ENCODE measurements around the gene FOSL1. TPM values are rescaled to one million over a fixed set of nuclear protein-coding genes. Genes with fewer than 3 reads are reported as not detected.

FOSL1 gene
- total RNA-seq, 2 experiments from 2014 or later, result 23.0 to 24.7 TPM

DNA sequence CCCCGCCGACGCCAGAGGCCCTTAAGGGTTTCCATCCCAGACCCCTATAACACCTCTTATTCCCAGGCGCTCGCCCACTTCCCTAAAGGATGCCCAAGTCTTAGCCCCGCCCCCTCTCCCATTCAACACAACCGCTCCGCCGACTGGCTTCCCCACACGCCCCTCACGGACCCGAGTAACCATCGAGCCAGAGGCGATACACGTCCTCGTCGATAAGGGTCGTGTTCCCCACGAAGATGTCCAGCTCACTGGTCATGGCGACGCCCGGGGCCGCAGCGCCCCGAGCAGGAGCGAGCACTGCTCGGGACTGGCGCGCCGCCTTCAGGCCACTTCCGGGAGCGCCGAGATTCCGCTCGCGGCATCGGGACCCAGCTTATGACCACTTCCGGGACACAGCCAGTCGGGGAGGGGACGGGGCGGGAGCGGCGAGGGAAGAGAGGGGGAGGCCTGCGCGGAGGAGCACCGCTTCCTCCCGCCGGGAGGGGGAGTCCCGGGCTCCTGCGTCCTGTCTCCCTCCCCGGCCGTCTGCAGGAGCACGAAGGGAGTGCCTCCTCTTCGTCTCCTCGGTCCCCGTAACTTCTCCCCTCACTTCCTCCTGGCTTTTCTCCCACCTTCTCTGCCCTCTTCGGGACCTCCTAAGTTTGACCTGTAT, 11.9 kb downstream of the FOSL1 start, which contains the start of gene FIBP:
FIBP (minus strand) TSS at position 309 of the 652 bp plus-strand sequence; CDS start at position 256, 53 bp downstream.
- POLR2A ChIA-PET, result interaction anchor here (0.6 to 4.7 kb wide), 11 partner anchors 9 to 317 kb away, joined by 3 to 67 read pairs (median 4); partner anchors contain the start of genes CFL1, FOSL1 and MUS81
- CTCF ChIA-PET, result interaction anchor here (0.6 to 12.8 kb wide), 33 partner anchors 11 to 1601 kb away, joined by 3 to 163 read pairs (median 3); partner anchors contain the start of genes C11orf68, CFL1, CTSW and FOSL1

DNA sequence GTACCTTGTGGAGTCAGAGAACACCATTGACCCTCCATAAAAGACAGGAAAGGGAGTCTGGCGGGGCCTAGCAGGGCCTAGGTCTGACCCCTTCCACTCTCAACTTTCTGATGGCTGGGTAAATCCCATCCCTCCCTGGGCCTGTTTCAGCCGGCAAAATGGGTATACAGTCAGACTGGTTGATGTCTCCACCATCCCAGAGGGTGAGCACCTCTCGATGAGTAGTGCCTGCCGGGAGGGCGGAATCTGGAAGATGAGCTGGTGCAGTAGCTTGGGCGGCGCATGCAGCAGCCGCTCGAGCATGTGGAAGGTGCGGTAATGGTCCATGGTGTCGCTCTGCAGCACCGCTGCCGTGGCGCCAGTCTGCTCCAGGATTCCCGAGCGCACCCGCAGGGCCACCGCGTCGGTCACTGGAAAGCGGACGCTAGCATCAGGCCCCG, 12.4 kb downstream of the FOSL1 start:
- ChIA-PET CTCF (interaction anchor here (0.6 to 12.8 kb wide), 27 partner anchors 10 to 1602 kb away, joined by 3 to 163 read pairs (median 4); partner anchors contain the start of genes C11orf68, CFL1, CTSW and FOSL1), POLR2A (interaction anchor here (0.6 to 4.7 kb wide), 10 partner anchors 9 to 316 kb away, joined by 3 to 67 read pairs (median 4); partner anchors contain the start of genes CFL1, FOSL1 and MUS81)

DNA sequence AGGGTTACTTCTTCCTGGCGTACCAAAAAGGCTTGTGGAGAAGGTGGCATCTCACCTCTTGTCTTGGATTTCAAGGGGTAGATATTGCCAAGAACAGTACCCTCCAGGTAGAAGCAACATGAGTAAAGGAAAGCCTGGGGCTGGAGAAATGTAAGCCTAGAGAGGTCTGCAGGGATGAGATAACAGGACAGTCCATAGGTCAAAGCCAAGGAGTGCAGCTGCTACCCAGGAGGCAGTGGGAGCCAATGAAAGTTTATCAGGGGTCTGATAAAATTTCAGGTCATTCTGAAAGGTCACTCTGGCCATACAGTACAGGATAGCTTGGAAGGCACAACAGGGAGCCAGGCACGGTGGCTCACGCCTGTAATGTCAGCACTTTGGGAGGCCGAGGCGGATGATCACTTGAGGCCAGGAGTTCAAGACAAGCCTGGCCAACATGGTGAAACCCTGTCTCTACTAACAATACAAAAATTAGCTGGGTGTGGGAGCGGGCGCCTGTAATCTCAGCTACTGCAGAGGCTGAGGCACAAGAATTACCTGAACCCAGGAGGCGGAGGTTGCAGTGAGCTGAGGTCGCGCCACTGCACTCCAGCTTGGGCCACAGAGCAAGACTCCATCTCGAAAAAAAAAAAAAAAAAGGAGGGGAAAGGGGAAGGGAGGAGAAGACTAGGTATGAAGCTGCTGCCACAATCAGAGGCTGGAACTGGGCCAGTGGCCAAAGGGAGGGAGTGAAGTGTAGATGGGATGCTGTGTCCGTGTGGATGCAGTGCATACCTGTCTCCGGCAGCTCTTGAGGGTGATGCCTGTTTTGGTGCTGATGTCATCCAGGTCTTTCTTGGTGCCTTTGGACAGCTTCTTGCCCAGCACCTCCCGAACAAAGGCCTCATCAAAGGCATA, 13.1 kb downstream of the FOSL1 start:
- CTCF ChIA-PET, result interaction anchor here (0.6 to 12.8 kb wide), 15 partner anchors 9 to 175 kb away, joined by 3 to 163 read pairs (median 5); partner anchors contain the start of genes C11orf68, CFL1, CTSW and FOSL1
- POLR2A ChIA-PET, result interaction anchor here (0.9 kb wide), 1 partner anchor 13 kb away, joined by 4 read pairs; the partner anchor contains the start of gene FOSL1

DNA sequence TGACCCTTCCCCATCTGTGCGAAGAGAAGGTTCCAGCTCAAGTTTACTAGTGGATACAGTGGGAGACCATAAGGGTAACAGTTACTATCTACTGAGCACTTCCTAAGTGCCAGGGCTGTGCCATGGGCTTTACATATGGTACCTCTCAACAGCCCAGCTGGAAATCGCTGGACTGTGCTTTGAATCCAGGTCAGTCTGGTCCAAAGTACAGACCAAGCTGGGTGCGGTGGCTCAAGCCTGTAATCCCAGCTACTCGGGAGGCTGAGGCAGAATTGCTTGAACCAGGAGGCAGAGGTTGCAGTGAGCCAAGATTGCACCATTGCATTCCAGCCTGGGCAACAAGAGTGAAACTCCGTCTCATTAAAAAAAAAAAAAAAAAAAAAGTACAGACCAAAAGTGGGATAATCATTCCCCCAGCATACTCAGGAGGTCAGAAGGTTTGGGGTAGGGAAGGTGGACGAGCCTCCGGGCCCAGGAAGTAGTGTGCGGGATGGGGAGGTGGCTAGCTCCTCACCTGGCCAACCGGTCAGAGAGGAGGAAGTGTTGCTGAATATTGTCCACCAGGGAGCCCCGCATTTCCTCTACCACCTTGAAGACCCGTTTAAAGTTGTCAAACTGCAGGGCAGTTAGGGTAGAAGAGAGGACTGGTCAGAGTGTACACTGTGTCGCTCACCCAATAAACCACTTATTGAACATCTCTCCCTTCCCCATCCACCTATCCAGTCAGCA, 14.2 kb downstream of the FOSL1 start:
- CTCF ChIA-PET, result interaction anchor here (0.6 to 12.8 kb wide), 21 partner anchors 8 to 346 kb away, joined by 3 to 163 read pairs (median 10); partner anchors contain the start of genes CFL1, CTSW, FOSL1 and KAT5

DNA sequence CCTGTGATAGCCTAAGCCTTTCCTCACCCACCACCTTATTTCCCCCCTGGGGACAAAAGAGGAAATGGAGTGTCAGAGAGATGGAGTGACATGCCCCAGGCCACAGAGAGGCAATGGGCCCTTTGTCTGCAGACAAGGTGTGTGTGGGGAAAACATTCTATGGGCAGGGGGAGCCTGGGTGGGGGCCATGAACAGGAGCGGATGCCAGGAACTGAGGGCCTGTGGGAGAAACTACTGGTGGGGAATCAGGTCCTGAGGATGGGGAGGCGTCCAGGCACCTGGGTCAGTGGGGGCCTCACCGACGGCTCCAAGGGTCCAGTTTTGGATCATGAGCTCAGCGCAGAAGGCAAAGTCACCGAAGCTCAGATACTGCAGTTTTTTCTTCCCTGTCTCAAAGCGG, 15.0 kb downstream of the FOSL1 start:
- POLR2A ChIA-PET, result interaction anchor here (0.5 to 2.7 kb wide), 6 partner anchors 13 to 36 kb away, joined by 3 to 25 read pairs (median 8); no protein-coding TSS in a partner anchor
- CTCF ChIA-PET, result interaction anchor here (0.6 to 12.8 kb wide), 31 partner anchors 8 to 345 kb away, joined by 3 to 163 read pairs (median 6); partner anchors contain the start of genes CFL1, CTSW, FOSL1 and KAT5

More for the DNA sequence above, 14.2 kb downstream of the FOSL1 start:
- POLR2A ChIA-PET, result interaction anchor here (0.9 to 2.7 kb wide), 2 partner anchors 12 to 16 kb away, joined by 13 to 25 read pairs; no protein-coding TSS in a partner anchor

DNA sequence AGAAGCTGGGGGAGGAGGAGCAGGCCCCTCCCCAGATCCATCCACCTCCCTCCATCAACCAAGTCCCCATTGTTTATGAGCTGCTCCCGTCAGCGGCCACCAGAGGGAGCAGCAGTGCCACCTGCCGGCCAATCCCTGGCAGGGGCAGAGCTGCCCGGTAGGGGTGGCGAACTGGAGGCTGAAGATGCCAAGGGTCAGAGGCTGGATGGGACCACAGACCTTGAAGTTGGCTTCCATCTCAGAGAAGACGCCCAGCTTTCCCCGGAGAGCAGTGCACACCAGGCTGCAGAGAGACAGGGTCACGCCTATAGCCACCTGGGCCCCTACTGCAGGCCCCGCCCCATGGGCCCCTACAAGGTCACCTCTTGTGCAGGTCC, 15.5 kb downstream of the FOSL1 start:
- ChIA-PET CTCF (interaction anchor here (0.7 to 12.8 kb wide), 37 partner anchors 7 to 345 kb away, joined by 3 to 163 read pairs (median 5); partner anchors contain the start of genes CFL1, CTSW, FOSL1 and KAT5), POLR2A (interaction anchor here (0.5 to 2.7 kb wide), 6 partner anchors 14 to 37 kb away, joined by 3 to 25 read pairs (median 8); no protein-coding TSS in a partner anchor)

DNA sequence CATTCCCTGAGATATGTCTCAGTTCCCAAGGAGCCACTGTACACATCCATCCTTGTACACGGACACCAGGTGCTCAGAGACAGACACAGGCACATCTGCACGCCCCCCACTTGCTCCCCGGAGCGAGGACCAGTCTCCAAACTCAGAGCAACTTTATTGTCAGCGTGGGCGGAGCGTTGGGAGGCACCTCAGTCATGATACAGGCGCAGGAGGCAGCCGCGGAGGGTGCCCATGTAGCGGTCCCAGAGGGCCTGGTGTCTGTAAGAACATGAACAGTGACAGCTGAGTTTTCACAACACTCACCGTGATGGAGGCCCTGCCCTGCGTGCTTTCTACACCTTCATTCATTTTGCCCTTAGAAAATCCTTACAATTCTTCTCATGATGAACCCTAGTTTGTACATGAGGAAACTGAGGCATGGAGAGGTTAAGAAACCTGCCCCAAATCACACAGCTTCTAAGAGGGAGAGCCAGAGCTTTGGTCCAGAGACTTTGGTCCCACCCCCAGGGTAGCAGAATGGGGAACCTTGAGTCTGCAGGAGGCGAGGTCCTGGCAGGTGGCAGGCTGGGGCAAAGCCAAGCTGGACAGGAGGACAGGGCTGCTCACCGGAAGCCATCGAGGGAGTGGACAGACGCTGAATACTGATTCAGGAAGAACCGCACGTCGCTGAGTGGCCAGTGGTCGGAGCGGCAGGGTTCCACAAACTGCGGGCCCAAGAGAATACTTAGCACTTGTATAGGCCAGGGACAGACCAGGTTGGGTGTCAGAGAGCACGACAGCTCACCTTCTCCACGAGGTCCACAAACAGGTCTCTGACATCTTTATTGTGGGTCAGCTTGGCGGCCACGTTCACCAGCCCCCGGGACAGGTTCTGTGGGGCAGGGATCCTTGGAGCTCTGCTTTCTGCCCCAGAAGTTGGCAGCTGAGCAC, 16.1 kb downstream of the FOSL1 start:
- ChIA-PET POLR2A (interaction anchor here (1.0 to 2.7 kb wide), 5 partner anchors 14 to 34 kb away, joined by 3 to 25 read pairs (median 7); no protein-coding TSS in a partner anchor), CTCF (interaction anchor here (0.7 to 12.8 kb wide), 34 partner anchors 6 to 266 kb away, joined by 3 to 163 read pairs (median 6); partner anchors contain the start of genes CFL1, CTSW, FOSL1 and KAT5)

DNA sequence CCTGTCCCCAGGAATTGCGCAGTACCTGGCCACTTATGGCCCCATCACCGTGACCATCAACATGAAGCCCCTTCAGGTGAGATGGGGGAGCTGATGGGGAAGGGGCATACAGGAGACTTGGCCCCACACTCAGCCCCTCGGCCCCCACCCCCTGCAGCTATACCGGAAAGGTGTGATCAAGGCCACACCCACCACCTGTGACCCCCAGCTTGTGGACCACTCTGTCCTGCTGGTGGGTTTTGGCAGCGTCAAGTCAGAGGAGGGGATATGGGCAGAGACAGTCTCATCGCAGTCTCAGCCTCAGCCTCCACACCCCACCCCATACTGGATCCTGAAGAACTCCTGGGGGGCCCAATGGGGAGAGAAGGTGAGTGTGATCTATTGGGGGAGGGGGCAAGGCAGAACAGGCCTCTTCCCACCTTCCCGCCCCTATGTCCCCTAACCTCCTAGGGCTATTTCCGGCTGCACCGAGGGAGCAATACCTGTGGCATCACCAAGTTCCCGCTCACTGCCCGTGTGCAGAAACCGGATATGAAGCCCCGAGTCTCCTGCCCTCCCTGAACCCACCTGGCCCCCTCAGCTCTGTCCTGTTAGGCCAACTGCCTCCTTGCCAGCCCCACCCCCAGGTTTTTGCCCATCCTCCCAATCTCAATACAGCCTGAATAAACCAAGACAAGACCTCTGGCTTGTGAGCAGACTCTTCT, 17.0 kb downstream of the FOSL1 start:
- POLR2A ChIA-PET, result interaction anchor here (1.0 to 2.0 kb wide), 2 partner anchors 22 to 24 kb away, joined by 3 to 8 read pairs; no protein-coding TSS in a partner anchor
- CTCF ChIA-PET, result interaction anchor here (1.6 to 12.8 kb wide), 6 partner anchors 6 to 102 kb away, joined by 7 to 163 read pairs (median 67); partner anchors contain the start of genes CFL1, CTSW, FOSL1 and MUS81

DNA sequence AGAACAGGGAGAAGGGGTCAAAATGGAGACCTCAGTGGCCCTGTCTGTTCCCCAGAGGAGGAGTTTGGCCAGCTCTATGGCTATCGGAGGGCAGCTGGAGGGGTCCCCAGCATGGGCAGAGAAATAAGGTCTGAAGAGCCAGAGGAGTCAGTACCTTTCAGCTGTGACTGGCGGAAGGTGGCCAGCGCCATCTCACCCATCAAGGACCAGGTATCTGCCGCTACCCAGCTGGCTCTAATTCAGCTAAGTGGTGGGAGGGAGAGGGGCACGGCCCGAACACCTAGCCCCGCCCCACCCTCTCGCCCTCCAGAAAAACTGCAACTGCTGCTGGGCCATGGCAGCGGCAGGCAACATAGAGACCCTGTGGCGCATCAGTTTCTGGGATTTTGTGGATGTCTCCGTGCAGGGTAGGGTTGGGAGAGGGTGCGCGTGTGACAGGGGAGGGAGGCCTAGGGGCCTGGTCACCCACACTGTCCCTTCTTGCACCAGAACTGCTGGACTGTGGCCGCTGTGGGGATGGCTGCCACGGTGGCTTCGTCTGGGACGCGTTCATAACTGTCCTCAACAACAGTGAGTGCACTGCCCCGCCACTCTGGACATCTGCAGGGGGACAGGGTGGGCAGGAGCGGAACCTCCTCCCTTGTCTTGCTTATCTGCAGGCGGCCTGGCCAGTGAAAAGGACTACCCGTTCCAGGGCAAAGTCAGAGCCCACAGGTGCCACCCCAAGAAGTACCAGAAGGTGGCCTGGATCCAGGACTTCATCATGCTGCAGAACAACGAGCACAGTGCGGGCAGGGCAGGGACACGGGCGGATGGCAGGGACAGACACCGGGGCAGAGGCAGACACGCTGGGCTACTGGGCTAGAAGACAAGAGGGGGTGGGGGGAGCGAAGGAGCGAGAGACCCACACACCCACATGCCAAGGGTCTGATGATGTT, 17.8 kb downstream of the FOSL1 start:
- ChIA-PET CTCF (interaction anchor here (9.7 to 12.8 kb wide), 2 partner anchors 6 to 23 kb away, joined by 98 to 163 read pairs; partner anchors contain the start of genes CCDC85B, CFL1, FIBP and MUS81), POLR2A (interaction anchor here (0.5 to 0.7 kb wide), 2 partner anchors 13 to 37 kb away, joined by 3 read pairs; no protein-coding TSS in a partner anchor)

DNA sequence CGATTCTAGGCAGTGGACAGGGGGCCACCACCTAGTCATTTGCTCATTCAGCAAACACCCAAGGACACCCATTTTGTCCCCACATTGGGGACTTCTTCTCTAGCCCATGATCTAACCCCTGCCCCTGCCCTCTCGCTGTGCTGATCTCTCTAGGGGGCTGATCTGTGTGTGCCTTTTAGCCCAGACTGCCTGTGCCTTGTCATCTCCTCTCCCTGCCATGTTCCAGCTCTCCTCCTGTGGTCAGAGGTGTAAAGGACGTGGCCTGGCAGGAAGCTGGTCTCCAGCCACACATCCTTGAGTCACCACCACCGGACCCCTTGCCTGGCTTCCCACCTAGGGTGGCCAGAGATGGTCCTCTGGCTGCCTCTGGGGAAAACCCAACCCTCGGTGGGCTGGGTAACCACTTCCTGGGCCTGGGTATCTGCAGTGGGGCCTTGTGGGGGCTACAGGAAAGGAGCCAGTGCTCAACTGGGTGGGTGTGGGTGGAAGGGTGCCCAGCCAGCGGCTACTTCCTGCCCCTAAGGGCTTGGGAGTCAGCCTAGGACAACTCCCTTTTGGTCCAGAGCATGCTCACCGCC, 19.3 kb downstream of the FOSL1 start:
- ChIA-PET CTCF (interaction anchor here (1.2 to 9.7 kb wide), 2 partner anchors 7 to 21 kb away, joined by 3 to 98 read pairs; partner anchors contain the start of genes CCDC85B and FIBP), POLR2A (interaction anchor here (0.7 kb wide), 1 partner anchor 266 kb away, joined by 4 read pairs; the partner anchor contains the start of gene PCNX3)

DNA sequence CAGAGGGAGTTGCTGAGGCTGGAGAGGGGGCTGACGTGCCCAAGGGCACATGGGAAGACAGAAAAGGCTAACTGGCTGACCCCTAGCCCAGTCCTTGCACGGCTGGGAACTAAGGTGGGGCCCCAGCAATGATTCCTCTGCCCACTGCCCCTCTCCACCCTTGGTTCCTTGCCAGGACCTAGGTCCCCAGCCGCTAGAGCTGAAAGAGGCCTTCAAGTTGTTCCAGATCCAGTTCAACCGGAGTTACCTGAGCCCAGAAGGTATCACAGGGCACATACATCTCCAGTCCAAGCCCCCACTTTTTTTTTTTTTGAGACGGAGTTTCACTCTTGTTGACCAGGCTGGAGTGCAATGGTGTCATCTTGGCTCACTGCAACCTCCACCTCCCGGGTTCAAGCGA, 20.2 kb downstream of the FOSL1 start:
- POLR2A ChIA-PET, result interaction anchor here (0.7 kb wide), 2 partner anchors 240 to 265 kb away, joined by 4 read pairs; partner anchors contain the start of gene PCNX3
- CTCF ChIA-PET, result interaction anchor here (1.2 to 9.7 kb wide), 2 partner anchors 8 to 20 kb away, joined by 3 to 98 read pairs; partner anchors contain the start of genes CCDC85B and FIBP

DNA sequence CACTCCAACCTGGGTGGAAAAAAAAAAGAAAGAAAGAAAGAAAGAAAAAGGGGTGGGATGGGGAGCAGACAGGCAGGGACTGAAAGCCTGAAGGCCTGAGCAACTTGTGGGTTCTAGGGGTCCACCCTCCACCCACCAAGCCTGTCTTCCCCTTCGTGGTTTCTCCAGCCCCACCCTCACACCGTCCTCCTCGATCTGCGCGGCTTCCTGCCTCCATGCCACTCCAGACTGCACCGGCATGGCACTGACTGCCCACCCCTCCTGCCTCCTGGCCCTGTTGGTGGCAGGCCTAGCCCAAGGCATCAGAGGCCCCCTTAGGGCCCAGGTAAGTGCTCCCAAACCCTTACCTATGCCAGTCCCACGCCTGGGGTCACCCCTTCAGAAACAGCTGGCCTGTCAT, 20.6 kb downstream of the FOSL1 start, which contains the start of gene CTSW:
CTSW (plus strand) TSS at position 221 of the 400 bp plus-strand sequence; CDS start at position 239, 18 bp downstream.
- ChIA-PET POLR2A (interaction anchor here (0.7 to 1.3 kb wide), 2 partner anchors 8 to 239 kb away, joined by 4 read pairs; partner anchors contain the start of gene FIBP), CTCF (interaction anchor here (1.2 to 9.7 kb wide), 3 partner anchors 8 to 109 kb away, joined by 3 to 98 read pairs (median 4); partner anchors contain the start of genes CCDC85B and FIBP)

DNA sequence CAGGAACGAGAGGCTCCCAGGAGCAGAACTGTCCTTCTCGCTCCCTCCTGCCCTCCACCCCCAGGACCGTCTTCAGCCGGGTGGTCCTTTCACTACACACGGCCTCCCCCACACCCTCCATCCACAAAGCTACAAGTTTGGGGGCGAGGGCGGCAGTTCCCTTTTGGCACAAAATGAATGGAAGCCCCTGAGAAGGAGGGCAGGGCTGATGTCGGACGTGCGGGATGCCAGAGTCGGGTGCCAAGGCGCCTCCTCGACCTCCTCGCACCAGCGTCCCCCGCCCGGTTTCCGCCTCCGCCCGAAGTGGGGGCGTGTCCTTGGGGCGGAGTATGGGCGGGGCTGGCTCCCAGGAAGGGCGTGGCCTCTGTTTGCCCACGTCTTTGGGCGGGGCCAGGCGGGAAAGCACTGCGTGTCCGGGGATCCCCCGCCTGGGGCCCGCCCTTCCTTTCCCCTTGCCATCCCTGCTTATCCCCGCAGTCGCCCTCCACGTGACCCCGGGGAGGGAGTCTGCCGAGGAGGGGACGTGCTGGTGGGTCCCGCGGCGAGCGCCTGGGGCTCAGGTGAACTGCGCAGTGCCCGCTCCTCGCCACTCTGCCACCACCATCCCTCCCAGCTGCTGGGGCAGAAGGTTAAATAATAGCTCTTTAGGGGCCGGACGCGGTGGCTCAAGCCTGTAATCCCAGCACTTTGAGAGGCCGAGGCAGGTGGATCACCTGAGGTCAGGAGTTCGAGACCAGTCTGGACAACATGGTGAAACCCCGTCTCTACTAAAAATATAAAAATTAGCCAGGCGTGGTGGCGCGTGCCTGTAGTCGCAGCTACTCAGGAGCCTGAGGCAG, 26.7 kb downstream of the FOSL1 start:
- CTCF ChIA-PET, result interaction anchor here (0.6 to 9.7 kb wide), 3 partner anchors 13 to 141 kb away, joined by 3 to 98 read pairs (median 27); partner anchors contain the start of genes CCDC85B, FIBP and MUS81
- POLR2A ChIA-PET, result interaction anchor here (1.1 to 1.9 kb wide), 4 partner anchors 15 to 28 kb away, joined by 3 to 15 read pairs (median 4); partner anchors contain the start of genes CCDC85B and CFL1

Measured in activated CD8-positive, alpha-beta memory T cell treated with anti-CD3 and anti-CD28 coated beads for 36 hours (primary cell).